ENCODE data around the gene NRAP.

GRCh38 chr10:113585949-113586348 is 77.9 kb downstream of the NRAP start:
- TF ChIP-seq, protein P1, sequence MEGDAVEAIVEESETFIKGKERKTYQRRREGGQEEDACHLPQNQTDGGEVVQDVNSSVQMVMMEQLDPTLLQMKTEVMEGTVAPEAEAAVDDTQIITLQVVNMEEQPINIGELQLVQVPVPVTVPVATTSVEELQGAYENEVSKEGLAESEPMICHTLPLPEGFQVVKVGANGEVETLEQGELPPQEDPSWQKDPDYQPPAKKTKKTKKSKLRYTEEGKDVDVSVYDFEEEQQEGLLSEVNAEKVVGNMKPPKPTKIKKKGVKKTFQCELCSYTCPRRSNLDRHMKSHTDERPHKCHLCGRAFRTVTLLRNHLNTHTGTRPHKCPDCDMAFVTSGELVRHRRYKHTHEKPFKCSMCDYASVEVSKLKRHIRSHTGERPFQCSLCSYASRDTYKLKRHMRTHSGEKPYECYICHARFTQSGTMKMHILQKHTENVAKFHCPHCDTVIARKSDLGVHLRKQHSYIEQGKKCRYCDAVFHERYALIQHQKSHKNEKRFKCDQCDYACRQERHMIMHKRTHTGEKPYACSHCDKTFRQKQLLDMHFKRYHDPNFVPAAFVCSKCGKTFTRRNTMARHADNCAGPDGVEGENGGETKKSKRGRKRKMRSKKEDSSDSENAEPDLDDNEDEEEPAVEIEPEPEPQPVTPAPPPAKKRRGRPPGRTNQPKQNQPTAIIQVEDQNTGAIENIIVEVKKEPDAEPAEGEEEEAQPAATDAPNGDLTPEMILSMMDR (conservative IDR thresholded peaks at IDR 0.05 in 1 of 2, IDR thresholded peaks at IDR 0.05 in 1 of 2; ENCODE audit: extremely low read depth in 1 of 2, insufficient read depth in 1 of 2, low read depth in 1 of 2, low read length in 2 of 2), result no peak
- TF ChIP-seq EZH2 (IDR thresholded peaks at IDR 0.05; ENCODE audit: borderline replicate concordance, low read length), result no peak
